ENCODE measurements around the gene OR4E1. TPM values are rescaled to one million over a fixed set of nuclear protein-coding genes. Genes with fewer than 3 reads are reported as not detected.

OR4E1 gene
- total RNA-seq, 4 donors from 2014 or later = not detected

DNA sequence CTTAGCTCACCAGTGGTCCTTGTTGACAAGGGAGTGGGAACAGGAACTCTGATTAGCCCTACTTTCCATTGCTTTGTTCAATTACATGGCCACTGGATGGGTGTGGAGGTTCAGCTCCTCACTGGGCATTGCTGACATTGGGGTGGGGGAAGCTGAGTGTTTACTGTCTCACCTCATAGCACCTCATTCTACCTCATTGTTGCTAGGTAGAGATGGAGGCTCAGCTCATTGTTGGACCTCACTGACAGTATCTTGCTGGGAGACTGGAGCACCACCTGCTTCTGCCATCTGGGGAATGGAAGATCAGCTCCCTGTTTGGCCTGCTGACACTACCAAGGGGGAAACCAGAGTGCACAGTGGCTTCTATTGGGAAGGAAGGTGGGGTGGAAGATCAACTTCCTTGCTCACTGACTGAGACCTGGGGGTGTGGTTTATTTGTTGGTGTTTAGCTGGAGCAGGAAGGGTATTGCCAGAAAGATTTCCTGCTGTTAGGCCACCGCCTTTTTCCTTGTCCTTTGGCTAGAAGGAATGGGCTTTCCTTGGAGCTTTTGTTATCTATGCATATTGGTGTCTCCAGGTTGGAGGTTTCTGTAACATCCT, 21.3 kb downstream of the OR4E1 start:
- TF ChIP-seq, protein P1, sequence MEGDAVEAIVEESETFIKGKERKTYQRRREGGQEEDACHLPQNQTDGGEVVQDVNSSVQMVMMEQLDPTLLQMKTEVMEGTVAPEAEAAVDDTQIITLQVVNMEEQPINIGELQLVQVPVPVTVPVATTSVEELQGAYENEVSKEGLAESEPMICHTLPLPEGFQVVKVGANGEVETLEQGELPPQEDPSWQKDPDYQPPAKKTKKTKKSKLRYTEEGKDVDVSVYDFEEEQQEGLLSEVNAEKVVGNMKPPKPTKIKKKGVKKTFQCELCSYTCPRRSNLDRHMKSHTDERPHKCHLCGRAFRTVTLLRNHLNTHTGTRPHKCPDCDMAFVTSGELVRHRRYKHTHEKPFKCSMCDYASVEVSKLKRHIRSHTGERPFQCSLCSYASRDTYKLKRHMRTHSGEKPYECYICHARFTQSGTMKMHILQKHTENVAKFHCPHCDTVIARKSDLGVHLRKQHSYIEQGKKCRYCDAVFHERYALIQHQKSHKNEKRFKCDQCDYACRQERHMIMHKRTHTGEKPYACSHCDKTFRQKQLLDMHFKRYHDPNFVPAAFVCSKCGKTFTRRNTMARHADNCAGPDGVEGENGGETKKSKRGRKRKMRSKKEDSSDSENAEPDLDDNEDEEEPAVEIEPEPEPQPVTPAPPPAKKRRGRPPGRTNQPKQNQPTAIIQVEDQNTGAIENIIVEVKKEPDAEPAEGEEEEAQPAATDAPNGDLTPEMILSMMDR (IDR thresholded peaks at IDR 0.05; ENCODE audit: low read depth) = no peak

DNA sequence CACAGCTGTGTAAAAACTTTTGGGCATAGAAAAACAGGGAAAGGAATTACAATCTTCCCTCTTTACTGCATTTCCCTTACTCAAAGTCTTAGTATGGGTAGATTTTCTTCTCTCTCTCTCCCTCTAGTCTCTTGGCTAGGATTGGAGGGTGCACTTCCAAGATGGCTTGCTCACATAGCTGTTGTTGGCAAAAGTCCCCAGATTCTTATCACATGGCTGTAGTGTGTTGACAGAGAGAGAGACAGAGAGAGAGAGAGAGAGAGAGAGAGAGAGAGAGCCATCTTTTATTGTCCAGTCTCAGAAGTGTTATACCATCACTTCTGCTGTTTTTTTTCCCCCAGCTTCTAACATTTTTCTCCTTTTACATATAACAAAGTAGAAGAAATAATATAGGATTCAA, 26.2 kb downstream of the OR4E1 start:
- TF ChIP-seq, protein P1 (IDR thresholded peaks at IDR 0.05; ENCODE audit: low read depth) = no peak

DNA sequence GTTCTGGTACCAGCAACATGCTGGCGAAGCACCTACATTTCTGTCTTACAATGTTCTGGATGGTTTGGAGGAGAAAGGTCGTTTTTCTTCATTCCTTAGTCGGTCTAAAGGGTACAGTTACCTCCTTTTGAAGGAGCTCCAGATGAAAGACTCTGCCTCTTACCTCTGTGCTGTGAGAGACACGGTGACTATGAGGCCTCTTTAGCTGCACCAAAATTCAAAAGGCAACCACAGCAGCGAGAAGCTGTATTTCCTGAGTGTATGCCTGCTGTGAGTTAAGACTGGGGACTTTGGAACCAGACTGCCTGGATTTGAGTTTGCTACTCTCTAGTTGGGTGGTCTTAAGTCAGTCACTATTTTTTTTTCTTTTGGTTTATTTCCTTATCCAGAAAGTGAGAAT, 30.2 kb downstream of the OR4E1 start:
- TF ChIP-seq, protein P1 (IDR thresholded peaks at IDR 0.05; ENCODE audit: low read depth) = no peak

DNA sequence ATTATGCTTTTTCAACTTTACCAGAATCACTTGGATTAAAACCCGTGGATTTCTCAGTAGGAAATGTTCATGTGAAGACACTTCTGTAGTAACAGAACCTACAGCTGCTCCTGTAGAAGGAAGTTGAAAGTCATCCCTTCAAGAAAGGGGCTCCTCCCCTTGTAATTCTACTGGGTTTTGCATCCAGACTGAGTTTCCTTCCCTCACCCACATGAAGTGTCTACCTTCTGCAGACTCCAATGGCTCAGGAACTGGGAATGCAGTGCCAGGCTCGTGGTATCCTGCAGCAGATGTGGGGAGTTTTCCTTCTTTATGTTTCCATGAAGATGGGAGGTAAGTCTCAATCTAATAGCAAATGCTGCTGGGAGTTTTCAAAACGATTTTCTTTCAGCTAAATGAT, 30.9 kb downstream of the OR4E1 start:
- TF ChIP-seq, protein P1 (IDR thresholded peaks at IDR 0.05; ENCODE audit: low read depth) = no peak

DNA sequence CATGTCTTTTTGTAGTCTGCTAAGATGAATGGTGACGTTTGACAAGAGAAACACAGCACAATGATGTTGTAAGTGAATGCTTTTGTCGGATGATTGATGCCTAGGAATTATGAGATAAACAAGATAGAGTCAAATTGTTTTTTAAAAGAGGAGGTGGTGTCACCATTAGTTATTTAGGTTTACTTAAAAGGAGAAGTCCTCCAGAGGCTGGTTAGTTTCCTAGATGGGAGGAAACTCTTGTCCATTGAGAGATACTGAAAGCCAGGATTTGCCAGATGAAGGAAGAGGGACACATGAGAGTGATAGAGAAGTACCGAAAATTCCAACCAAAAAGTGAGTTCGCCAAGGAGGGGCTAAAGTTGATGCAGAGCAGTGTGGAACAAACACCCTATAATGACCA, 38.8 kb downstream of the OR4E1 start, which contains the start of gene OR10G2:
TSS of gene OR10G2 (minus strand) at position 101 of the 400 bp plus-strand sequence. CDS start at position 3, 98 bp downstream.
- TF ChIP-seq, protein P1 (IDR thresholded peaks at IDR 0.05; ENCODE audit: low read depth) = no peak

DNA sequence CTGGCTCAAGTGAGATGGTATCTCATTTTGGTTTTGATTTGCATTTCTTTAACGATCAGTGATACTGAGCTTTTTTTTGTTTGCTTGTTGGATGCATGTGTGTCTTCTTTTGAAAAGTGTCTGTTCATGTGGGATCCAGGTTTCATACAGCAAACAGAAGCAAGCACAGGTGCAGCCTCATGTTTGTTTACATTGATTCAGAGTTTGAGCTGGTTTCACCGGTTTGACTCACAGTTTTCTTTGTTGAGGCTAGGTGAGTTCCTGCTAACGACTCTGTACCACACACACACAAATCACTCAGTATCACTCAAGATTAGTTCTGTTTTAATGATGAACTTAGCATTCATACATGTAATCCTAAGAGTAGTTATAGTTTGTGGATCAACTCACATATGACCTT, 42.5 kb downstream of the OR4E1 start:
- TF ChIP-seq, protein P1 (IDR thresholded peaks at IDR 0.05; ENCODE audit: low read depth) = no peak

DNA sequence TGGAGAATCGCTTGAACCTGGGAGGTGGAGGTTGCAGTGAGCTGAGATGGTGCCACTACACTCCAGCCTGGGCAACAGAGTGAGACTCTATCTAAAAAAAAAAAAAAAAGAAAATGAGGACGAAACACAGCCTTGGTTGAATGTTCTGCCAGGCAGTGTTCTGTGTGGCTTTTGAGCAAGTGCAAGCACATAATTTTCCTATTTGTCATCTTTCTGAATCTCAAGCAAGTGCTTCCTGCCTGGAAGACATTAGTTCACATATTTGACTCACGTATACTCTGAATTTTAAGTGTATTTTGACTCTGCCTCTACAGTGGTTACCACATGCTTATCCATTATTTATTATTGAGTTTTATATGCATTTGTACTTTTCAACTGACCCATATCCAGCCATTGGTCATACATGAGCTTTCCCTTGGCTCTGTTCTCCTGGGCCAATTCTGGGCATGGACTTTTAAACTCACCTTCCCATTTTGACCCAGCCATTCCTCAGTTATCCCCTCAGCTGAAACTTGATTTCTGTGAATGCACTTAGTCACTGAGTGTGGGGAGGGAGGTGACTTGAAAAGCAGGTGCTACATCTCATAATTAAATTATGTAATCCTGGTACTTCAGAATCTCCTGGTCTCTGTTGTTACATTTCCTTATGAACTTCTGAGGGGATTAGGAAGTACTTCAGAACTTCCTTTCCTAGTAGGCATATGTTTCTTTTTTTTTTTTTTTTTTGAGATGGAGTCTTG, 47.0 kb downstream of the OR4E1 start:
- TF ChIP-seq, protein P1 (IDR thresholded peaks at IDR 0.05; ENCODE audit: low read depth) = no peak

Measured in subcutaneous adipose tissue (tissue), 4 donors.